ENCODE data around the gene ERBIN.

ERBIN gene

DNA sequence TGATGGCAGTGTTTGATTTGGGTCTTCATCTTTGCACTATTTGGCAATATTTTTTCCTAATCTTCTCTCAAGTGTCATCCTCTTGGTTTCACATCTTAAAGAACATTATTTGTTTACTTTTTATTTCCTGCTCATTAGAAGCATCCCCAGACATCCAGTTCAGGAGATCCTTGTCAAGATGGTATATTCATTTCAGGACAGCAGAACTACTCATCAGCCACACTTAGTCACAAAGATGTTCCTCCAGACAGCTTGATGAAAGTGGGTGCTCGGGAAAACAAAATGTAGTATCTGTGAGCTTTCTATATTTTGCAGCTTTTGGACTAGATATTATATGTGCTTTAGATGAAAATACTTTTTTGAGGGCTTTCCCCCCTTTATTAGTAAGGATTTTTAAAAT is 145.7 kb downstream of the ERBIN start:
- Histone ChIP-seq H3K27ac (no peak overlapping the region), H2AFZ (ENCODE audit: low read depth) (no peak overlapping the region), H3K4me2 (no peak overlapping the region), H3K79me2 (ENCODE audit: insufficient read depth, low read depth) (no peaks in the 10 kb centered on the region), H3K9ac (no peak overlapping the region), H3K36me3 (ENCODE audit: insufficient read depth) (no peaks in the 10 kb centered on the region), H3K4me3 (IDR thresholded peaks at IDR 0.05; ENCODE audit: insufficient read depth, low read depth, low read length) (no peak overlapping the region), H3K27me3 (ENCODE audit: insufficient read depth, low read depth) (no peaks in the 10 kb centered on the region), H3K4me1 (ENCODE audit: low read depth, poor library complexity, severe bottlenecking) (no peaks in the 10 kb centered on the region), H4K20me1 (ENCODE audit: insufficient read depth) (no peaks in the 10 kb centered on the region)
- TF ChIP-seq, protein P1, sequence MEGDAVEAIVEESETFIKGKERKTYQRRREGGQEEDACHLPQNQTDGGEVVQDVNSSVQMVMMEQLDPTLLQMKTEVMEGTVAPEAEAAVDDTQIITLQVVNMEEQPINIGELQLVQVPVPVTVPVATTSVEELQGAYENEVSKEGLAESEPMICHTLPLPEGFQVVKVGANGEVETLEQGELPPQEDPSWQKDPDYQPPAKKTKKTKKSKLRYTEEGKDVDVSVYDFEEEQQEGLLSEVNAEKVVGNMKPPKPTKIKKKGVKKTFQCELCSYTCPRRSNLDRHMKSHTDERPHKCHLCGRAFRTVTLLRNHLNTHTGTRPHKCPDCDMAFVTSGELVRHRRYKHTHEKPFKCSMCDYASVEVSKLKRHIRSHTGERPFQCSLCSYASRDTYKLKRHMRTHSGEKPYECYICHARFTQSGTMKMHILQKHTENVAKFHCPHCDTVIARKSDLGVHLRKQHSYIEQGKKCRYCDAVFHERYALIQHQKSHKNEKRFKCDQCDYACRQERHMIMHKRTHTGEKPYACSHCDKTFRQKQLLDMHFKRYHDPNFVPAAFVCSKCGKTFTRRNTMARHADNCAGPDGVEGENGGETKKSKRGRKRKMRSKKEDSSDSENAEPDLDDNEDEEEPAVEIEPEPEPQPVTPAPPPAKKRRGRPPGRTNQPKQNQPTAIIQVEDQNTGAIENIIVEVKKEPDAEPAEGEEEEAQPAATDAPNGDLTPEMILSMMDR (conservative IDR thresholded peaks at IDR 0.05; ENCODE audit: low read depth, low read length) = no peak

DNA sequence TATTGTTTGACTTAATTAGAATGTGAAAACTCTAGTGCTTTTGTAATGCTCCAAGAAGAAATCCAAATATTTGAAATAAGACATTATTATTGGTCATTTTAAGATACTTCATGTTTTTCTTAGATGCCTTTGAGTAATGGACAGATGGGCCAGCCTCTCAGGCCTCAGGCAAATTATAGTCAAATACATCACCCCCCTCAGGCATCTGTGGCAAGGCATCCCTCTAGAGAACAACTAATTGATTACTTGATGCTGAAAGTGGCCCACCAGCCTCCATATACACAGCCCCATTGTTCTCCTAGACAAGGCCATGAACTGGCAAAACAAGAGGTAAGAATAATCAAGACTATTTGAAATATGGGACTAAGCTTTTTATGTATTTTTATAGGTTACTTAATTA is 148.5 kb downstream of the ERBIN start:
- no peaks in the 10 kb centered on the region for H3K79me2 ChIP-seq (ENCODE audit: insufficient read depth, low read depth)
- H3K4me3 ChIP-seq (IDR thresholded peaks at IDR 0.05; ENCODE audit: insufficient read depth, low read depth, low read length) = no peak overlapping the region
- TF ChIP-seq, protein P1 (conservative IDR thresholded peaks at IDR 0.05; ENCODE audit: low read depth, low read length) = no peak
- H3K27me3 ChIP-seq (ENCODE audit: insufficient read depth, low read depth) = no peaks in the 10 kb centered on the region
- H3K4me2 ChIP-seq = no peak overlapping the region
- H4K20me1 ChIP-seq (ENCODE audit: insufficient read depth) = no peaks in the 10 kb centered on the region
- no peaks in the 10 kb centered on the region for H3K36me3 ChIP-seq (ENCODE audit: insufficient read depth)
- H2AFZ ChIP-seq (ENCODE audit: low read depth) = no peak overlapping the region
- no peak overlapping the region for H3K9ac ChIP-seq
- H3K4me1 ChIP-seq (ENCODE audit: low read depth, poor library complexity, severe bottlenecking) = no peaks in the 10 kb centered on the region
- H3K27ac ChIP-seq = no peak overlapping the region

DNA sequence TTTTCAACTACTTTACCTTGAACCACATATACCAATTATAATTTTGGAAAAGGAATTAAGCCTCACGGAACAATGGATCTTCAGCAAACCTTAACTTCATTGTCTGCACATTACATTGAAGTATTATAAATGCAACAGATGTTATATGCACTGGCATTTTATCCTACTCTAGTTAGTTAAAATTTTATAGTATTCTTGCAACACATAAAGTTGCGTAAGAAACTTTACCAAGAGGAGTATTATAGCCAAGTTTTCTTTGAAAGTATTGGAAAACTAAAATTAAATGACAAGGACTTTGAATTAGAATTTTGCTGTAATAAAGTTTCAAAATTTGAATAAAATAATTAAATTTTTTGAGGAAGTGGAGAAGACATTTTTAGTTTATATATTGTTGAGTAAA is 154.3 kb downstream of the ERBIN start:
- H4K20me1 ChIP-seq (ENCODE audit: insufficient read depth) = no peaks in the 10 kb centered on the region
- no peak overlapping the region for H3K9ac ChIP-seq
- H3K4me1 ChIP-seq (ENCODE audit: low read depth, poor library complexity, severe bottlenecking) = no peaks in the 10 kb centered on the region

DNA sequence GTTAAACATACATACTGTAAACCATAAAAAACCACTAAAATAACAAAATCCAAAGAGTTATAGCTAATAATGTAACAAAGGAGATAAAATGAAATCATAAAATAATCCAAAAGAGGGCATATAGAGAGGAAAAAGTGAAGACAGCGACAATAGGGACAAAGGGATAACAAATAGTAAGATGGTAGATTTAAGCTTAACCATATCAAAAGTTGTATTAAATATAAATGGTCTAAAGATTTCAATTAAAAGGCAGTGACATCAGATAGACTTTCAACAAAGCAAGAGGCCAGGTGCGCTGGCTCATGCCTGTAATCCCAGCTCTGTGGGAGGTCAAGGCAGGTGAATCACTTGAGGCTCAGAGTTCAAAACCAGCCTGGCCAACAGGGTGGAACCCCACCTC is 163.0 kb downstream of the ERBIN start:
- Histone ChIP-seq H4K20me1 (ENCODE audit: insufficient read depth) (no peaks in the 10 kb centered on the region), H3K36me3 (ENCODE audit: insufficient read depth) (no peaks in the 10 kb centered on the region), H3K27ac (no peak overlapping the region), H3K4me1 (ENCODE audit: low read depth, poor library complexity, severe bottlenecking) (no peaks in the 10 kb centered on the region), H3K79me2 (ENCODE audit: insufficient read depth, low read depth) (no peaks in the 10 kb centered on the region), H3K4me3 (IDR thresholded peaks at IDR 0.05; ENCODE audit: insufficient read depth, low read depth, low read length) (no peak overlapping the region), H3K9ac (no peak overlapping the region), H3K27me3 (ENCODE audit: insufficient read depth, low read depth) (no peaks in the 10 kb centered on the region), H2AFZ (ENCODE audit: low read depth) (no peak overlapping the region), H3K4me2 (no peak overlapping the region)
- TF ChIP-seq, protein P1 (conservative IDR thresholded peaks at IDR 0.05; ENCODE audit: low read depth, low read length) = no peak

More for the DNA sequence above, 154.3 kb downstream of the ERBIN start:
- Histone ChIP-seq H3K4me2 (no peak overlapping the region), H3K36me3 (ENCODE audit: insufficient read depth) (no peaks in the 10 kb centered on the region), H3K27me3 (ENCODE audit: insufficient read depth, low read depth) (no peaks in the 10 kb centered on the region), H3K79me2 (ENCODE audit: insufficient read depth, low read depth) (no peaks in the 10 kb centered on the region), H3K4me3 (IDR thresholded peaks at IDR 0.05; ENCODE audit: insufficient read depth, low read depth, low read length) (no peak overlapping the region), H3K27ac (no peak overlapping the region), H2AFZ (ENCODE audit: low read depth) (no peak overlapping the region)
- TF ChIP-seq, protein P1 (conservative IDR thresholded peaks at IDR 0.05; ENCODE audit: low read depth, low read length) = no peak
